Measurements from ENCODE around the gene AGBL1.
A peak's percentile ranks its signal among the peaks of the same experiment; 100 is the strongest.

The AGBL1 gene

GRCh38 chr15:86573476-86573875, 493.8 kb downstream of the AGBL1 start:
- no peak for DNase-seq (ENCODE audit: low read depth, low spot score)
- in situ Hi-C loops (cut with HindIII; ENCODE audit: low sequenced_read_pairs), result no loop called here
- TF ChIP-seq, protein P1, sequence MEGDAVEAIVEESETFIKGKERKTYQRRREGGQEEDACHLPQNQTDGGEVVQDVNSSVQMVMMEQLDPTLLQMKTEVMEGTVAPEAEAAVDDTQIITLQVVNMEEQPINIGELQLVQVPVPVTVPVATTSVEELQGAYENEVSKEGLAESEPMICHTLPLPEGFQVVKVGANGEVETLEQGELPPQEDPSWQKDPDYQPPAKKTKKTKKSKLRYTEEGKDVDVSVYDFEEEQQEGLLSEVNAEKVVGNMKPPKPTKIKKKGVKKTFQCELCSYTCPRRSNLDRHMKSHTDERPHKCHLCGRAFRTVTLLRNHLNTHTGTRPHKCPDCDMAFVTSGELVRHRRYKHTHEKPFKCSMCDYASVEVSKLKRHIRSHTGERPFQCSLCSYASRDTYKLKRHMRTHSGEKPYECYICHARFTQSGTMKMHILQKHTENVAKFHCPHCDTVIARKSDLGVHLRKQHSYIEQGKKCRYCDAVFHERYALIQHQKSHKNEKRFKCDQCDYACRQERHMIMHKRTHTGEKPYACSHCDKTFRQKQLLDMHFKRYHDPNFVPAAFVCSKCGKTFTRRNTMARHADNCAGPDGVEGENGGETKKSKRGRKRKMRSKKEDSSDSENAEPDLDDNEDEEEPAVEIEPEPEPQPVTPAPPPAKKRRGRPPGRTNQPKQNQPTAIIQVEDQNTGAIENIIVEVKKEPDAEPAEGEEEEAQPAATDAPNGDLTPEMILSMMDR (IDR thresholded peaks at IDR 0.05; ENCODE audit: low read depth, low read length), result no peak
- H3K4me3 ChIP-seq (ENCODE audit: low read depth, low read length), result no peak overlapping the region

- peak; percentile 28 for DNase-seq (ENCODE audit: low read depth, low spot score)
- in situ Hi-C loops (cut with HindIII; ENCODE audit: low sequenced_read_pairs), result no loop called here
- no peak overlapping the region for H3K4me3 ChIP-seq (ENCODE audit: low read depth, low read length)
- TF ChIP-seq, protein P1 (IDR thresholded peaks at IDR 0.05; ENCODE audit: low read depth, low read length), result no peak
Measured at GRCh38 chr15:86588413-86588812, 508.7 kb downstream of the AGBL1 start.

- TF ChIP-seq, protein P1 (IDR thresholded peaks at IDR 0.05; ENCODE audit: low read depth, low read length), result no peak
- in situ Hi-C loops (cut with HindIII; ENCODE audit: low sequenced_read_pairs), result no loop called here
- no peak overlapping the region for H3K4me3 ChIP-seq (ENCODE audit: low read depth, low read length)
- DNase-seq (ENCODE audit: low read depth, low spot score), result no peak
Measured at GRCh38 chr15:86590461-86590860, 510.8 kb downstream of the AGBL1 start.

GRCh38 chr15:86591158-86591557, 511.5 kb downstream of the AGBL1 start:
- no peak for DNase-seq (ENCODE audit: low read depth, low spot score)
- TF ChIP-seq, protein P1 (IDR thresholded peaks at IDR 0.05; ENCODE audit: low read depth, low read length), result no peak
- no peak overlapping the region for H3K4me3 ChIP-seq (ENCODE audit: low read depth, low read length)
- in situ Hi-C loops (cut with HindIII; ENCODE audit: low sequenced_read_pairs), result no loop called here

GRCh38 chr15:86591994-86592735, 512.5 kb downstream of the AGBL1 start:
- in situ Hi-C loops (cut with HindIII; ENCODE audit: low sequenced_read_pairs), result no loop called here
- no peak for DNase-seq (ENCODE audit: low read depth, low spot score)
- TF ChIP-seq, protein P1 (IDR thresholded peaks at IDR 0.05; ENCODE audit: low read depth, low read length), result no peak
- no peak overlapping the region for H3K4me3 ChIP-seq (ENCODE audit: low read depth, low read length)

- in situ Hi-C loops (cut with HindIII; ENCODE audit: low sequenced_read_pairs), result no loop called here
Measured at GRCh38 chr15:86595741-86596140, 516.1 kb downstream of the AGBL1 start.

More at GRCh38 chr15:86595741-86596140, 516.1 kb downstream of the AGBL1 start:
- H3K4me3 ChIP-seq (ENCODE audit: low read depth, low read length), result no peak overlapping the region
- peak; percentile 49 for DNase-seq (ENCODE audit: low read depth, low spot score)
- TF ChIP-seq, protein P1 (IDR thresholded peaks at IDR 0.05; ENCODE audit: low read depth, low read length), result no peak

Data from astrocyte of the spinal cord (primary cell).